Mucosa of stomach (tissue), 1 donor: Measurements from ENCODE around the gene HYDIN.

Source experiments
- H3K27me3 ChIP-seq: one replicate; pipeline ENCODE4 v1.7.0; 2013; ENCODE audit warnings: mild to moderate bottlenecking, low read length; ENCODE audit not compliant: control insufficient read depth, insufficient read depth
- H3K36me3 ChIP-seq: one replicate; pipeline ENCODE4 v1.7.0; 2013; ENCODE audit warnings: low read length; ENCODE audit not compliant: control insufficient read depth, insufficient read depth
- H3K4me1 ChIP-seq: one replicate; pipeline ENCODE4 v1.7.0; 2013; ENCODE audit warnings: mild to moderate bottlenecking, low read length; ENCODE audit not compliant: control insufficient read depth, insufficient read depth
- H3K4me3 ChIP-seq: one replicate; pipeline ENCODE4 v1.7.0; 2013; ENCODE audit warnings: low read length
- H3K9ac ChIP-seq: one replicate; pipeline ENCODE4 v1.7.0; 2013; ENCODE audit warnings: mild to moderate bottlenecking, low read length, moderate library complexity
- H3K9me3 ChIP-seq: one replicate; pipeline ENCODE4 v1.7.0; 2013; ENCODE audit warnings: mild to moderate bottlenecking, low read length, moderate library complexity; ENCODE audit not compliant: control insufficient read depth
- donor health status: Pancreatic carcinoma.

HYDIN gene

GRCh38 chr16:71216714-71217113, 13.8 kb downstream of the HYDIN start:
- Histone ChIP-seq H3K27me3 (no peaks in the 10 kb centered on the region), H3K9me3 (no peaks in the 10 kb centered on the region), H3K9ac (no peak overlapping the region), H3K4me1 (no peaks in the 10 kb centered on the region), H3K4me3 (no peak overlapping the region), H3K36me3 (no peaks in the 10 kb centered on the region)

- no peaks in the 10 kb centered on the region for H3K36me3 ChIP-seq
- no peaks in the 10 kb centered on the region for H3K27me3 ChIP-seq
- H3K9me3 ChIP-seq: no peaks in the 10 kb centered on the region
- no peak overlapping the region for H3K4me3 ChIP-seq
- H3K9ac ChIP-seq: no peak overlapping the region
- H3K4me1 ChIP-seq: no peaks in the 10 kb centered on the region
Measured at GRCh38 chr16:71214746-71215381, 15.7 kb downstream of the HYDIN start.

- Histone ChIP-seq H3K9ac (no peak overlapping the region), H3K36me3 (no peaks in the 10 kb centered on the region), H3K4me3 (no peak overlapping the region), H3K27me3 (no peaks in the 10 kb centered on the region), H3K9me3 (no peaks in the 10 kb centered on the region), H3K4me1 (no peaks in the 10 kb centered on the region)
Measured at GRCh38 chr16:71205482-71206131, 24.9 kb downstream of the HYDIN start.

- no peaks in the 10 kb centered on the region for H3K36me3 ChIP-seq
- no peak overlapping the region for H3K4me3 ChIP-seq
- H3K27me3 ChIP-seq: no peaks in the 10 kb centered on the region
- no peaks in the 10 kb centered on the region for H3K9me3 ChIP-seq
- H3K9ac ChIP-seq: no peak overlapping the region
- no peaks in the 10 kb centered on the region for H3K4me1 ChIP-seq
Measured at GRCh38 chr16:71203631-71204030, 26.9 kb downstream of the HYDIN start.

- Histone ChIP-seq H3K36me3 (no peaks in the 10 kb centered on the region), H3K27me3 (no peaks in the 10 kb centered on the region), H3K4me1 (no peaks in the 10 kb centered on the region), H3K4me3 (no peak overlapping the region), H3K9ac (no peak overlapping the region), H3K9me3 (no peaks in the 10 kb centered on the region)
Measured at GRCh38 chr16:71201556-71201955, 29.0 kb downstream of the HYDIN start.

GRCh38 chr16:71201054-71201453, 29.5 kb downstream of the HYDIN start:
- no peak overlapping the region for H3K4me3 ChIP-seq
- no peaks in the 10 kb centered on the region for H3K36me3 ChIP-seq
- no peaks in the 10 kb centered on the region for H3K27me3 ChIP-seq
- no peaks in the 10 kb centered on the region for H3K9me3 ChIP-seq
- no peaks in the 10 kb centered on the region for H3K4me1 ChIP-seq
- H3K9ac ChIP-seq: no peak overlapping the region

- no peak overlapping the region for H3K4me3 ChIP-seq
- no peaks in the 10 kb centered on the region for H3K4me1 ChIP-seq
- H3K27me3 ChIP-seq: no peaks in the 10 kb centered on the region
- no peak overlapping the region for H3K9ac ChIP-seq
- H3K36me3 ChIP-seq: no peaks in the 10 kb centered on the region
- no peaks in the 10 kb centered on the region for H3K9me3 ChIP-seq
Measured at GRCh38 chr16:71198408-71198807, 32.1 kb downstream of the HYDIN start.

- no peaks in the 10 kb centered on the region for H3K27me3 ChIP-seq
- no peaks in the 10 kb centered on the region for H3K36me3 ChIP-seq
- no peak overlapping the region for H3K4me3 ChIP-seq
- H3K4me1 ChIP-seq: no peaks in the 10 kb centered on the region
- no peak overlapping the region for H3K9ac ChIP-seq
- no peaks in the 10 kb centered on the region for H3K9me3 ChIP-seq
Measured at GRCh38 chr16:71192387-71192786, 38.1 kb downstream of the HYDIN start.

- Histone ChIP-seq H3K4me3 (no peak overlapping the region), H3K9me3 (no peaks in the 10 kb centered on the region), H3K36me3 (no peaks in the 10 kb centered on the region), H3K27me3 (no peaks in the 10 kb centered on the region), H3K9ac (no peak overlapping the region), H3K4me1 (no peaks in the 10 kb centered on the region)
Measured at GRCh38 chr16:71188956-71189712, 41.4 kb downstream of the HYDIN start.

GRCh38 chr16:71185347-71185746, 45.2 kb downstream of the HYDIN start:
- Histone ChIP-seq H3K9me3 (no peaks in the 10 kb centered on the region), H3K4me1 (no peaks in the 10 kb centered on the region), H3K9ac (no peak overlapping the region), H3K36me3 (no peaks in the 10 kb centered on the region), H3K4me3 (no peak overlapping the region), H3K27me3 (no peaks in the 10 kb centered on the region)

- Histone ChIP-seq H3K4me1 (no peaks in the 10 kb centered on the region), H3K9ac (no peak overlapping the region), H3K4me3 (no peak overlapping the region), H3K36me3 (no peaks in the 10 kb centered on the region), H3K9me3 (no peaks in the 10 kb centered on the region), H3K27me3 (no peaks in the 10 kb centered on the region)
Measured at GRCh38 chr16:71179569-71179968, 51.0 kb downstream of the HYDIN start.

GRCh38 chr16:71172481-71173207, 57.9 kb downstream of the HYDIN start:
- Histone ChIP-seq H3K4me1 (no peaks in the 10 kb centered on the region), H3K27me3 (no peaks in the 10 kb centered on the region), H3K9ac (no peak overlapping the region), H3K4me3 (no peak overlapping the region), H3K9me3 (no peaks in the 10 kb centered on the region), H3K36me3 (no peaks in the 10 kb centered on the region)
